GM12873 (cell line): ENCODE results near the gene EDA.

Source experiments
- CTCF ChIP-seq: IDR thresholded peaks from 2 replicates; pipeline ENCODE4 v1.5.1; 2012; ENCODE audit warnings: low read depth, mild to moderate bottlenecking, moderate library complexity, low read length, control low read depth; ENCODE audit not compliant: insufficient read depth; ENCODE audit errors: missing control alignments

The EDA gene

DNA sequence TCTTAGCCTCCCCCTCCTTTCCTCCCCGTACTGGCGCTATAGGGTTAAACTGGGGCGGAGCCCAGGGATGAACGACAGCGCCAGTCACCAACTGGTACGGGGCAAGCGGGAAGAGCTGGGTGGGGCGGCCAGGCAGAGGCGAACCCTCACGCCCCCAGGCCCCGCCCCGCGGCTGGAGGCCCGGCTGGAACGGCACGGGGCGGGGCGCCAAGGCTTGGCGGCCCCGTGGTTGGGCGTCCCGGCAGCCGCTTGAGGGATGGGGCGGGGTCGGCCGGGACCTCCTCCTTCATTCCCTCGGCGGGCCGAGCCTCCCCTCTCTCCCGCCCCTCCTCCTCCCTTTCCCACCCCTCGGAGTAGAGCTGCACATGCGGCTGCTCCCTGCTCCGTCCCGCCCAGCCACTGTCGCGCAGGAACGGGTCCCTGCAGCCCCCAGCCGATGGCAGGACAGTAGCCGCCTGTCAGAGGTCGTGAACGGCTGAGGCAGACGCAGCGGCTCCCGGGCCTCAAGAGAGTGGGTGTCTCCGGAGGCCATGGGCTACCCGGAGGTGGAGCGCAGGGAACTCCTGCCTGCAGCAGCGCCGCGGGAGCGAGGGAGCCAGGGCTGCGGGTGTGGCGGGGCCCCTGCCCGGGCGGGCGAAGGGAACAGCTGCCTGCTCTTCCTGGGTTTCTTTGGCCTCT lies at the start of gene EDA:
Gene EDA, plus strand, starts transcription at position 335 of the 678 bp plus-strand sequence.
- no peak for TF ChIP-seq CTCF

DNA sequence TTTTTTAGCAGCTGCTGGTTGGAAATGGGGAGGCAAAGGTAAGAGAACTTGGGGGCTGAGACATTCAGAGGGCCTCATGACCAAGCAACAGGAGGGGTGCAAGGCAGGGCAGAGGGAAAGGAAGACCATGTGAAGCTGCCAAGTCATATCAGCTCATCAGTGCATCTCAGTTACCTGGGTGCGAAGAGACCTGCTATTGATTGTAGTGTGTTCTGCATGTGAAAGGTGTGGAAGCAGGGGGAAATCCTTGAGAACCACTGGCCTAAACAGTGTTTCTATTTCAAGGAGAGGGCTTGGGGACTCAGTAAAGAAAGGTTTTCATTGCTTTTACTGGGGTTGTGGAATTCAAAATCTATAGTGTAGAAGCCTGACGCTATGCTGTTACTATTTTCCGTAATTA lies 47.1 kb upstream of the EDA start:
- no peak for TF ChIP-seq CTCF

GRCh38 chrX:69597399-69597798 lies 18.5 kb upstream of the EDA start:
- TF ChIP-seq CTCF = no peak

DNA sequence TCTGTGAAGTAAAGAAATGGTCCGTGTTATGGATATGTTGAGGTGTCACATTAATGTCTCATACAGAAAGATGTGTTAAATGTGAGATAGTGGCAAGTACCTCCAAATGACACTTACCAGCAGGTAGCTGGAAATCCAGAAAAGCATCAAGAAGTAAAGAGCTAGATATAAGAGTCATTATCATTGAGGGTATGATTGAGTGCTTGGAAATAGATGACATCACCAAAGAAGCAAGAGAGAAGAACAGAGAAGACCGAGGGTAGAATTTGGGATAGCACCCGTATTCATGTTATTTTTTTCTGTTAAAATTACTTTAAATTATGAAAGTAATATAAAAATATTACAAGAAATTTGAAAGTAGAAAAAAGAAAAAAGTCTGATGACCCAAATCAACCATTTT lies 15.7 kb upstream of the EDA start:
- TF ChIP-seq CTCF = no peak

- TF ChIP-seq CTCF = no peak
Measured at GRCh38 chrX:69603566-69604194, 12.2 kb upstream of the EDA start.

- no peak for TF ChIP-seq CTCF
Measured at GRCh38 chrX:69605521-69605920, 10.4 kb upstream of the EDA start.

- no peak for TF ChIP-seq CTCF
Measured at GRCh38 chrX:69607616-69608015, 8.3 kb upstream of the EDA start.
